Panc1 (cell line): ENCODE measurements around the gene ETV4. TPM values are rescaled to one million over a fixed set of nuclear protein-coding genes. Genes with fewer than 3 reads are reported as not detected.

Source experiments
- ATAC-seq: fragments of 200-7000 bp; cut with Tn5 transposase; 2 replicates; pipeline ENCODE4 v1.9.1; 2020; ENCODE audit warnings: mild to moderate bottlenecking, moderate library complexity
- BruUV-seq: library from RNA; stranded (reverse); fragments of 400-500 nt; replicated peaks from 2 replicates; lab custom pipeline; 2021; lab: Mats Ljungman, UMichigan
- CTCF ChIA-PET: fragments of 300-600 bp; sonication (Branson Sonifier 250); formaldehyde crosslinking; loops from one replicate; lab custom pipeline; 2022; ENCODE audit warnings: antibody characterized with exemption; lab: Charles Lee
- POLR2A ChIA-PET: fragments of 300-600 bp; sonication (Branson Sonifier 250); formaldehyde crosslinking; loops from one replicate; lab custom pipeline; 2022; ENCODE audit warnings: antibody characterized with exemption; lab: Charles Lee
- DNase-seq: peaks from one replicate; pipeline ENCODE4 v3.0.0-alpha.2; 2010; ENCODE audit warnings: low read depth, low spot score
- H3K27ac ChIP-seq: 2 replicates; pipeline ENCODE4 v1.5.1; 2011; ENCODE audit warnings: mild to moderate bottlenecking, low read length, inconsistent platforms
- H3K27me3 ChIP-seq: fragments of 200-500 bp; sonication (Bioruptor generic); 2 replicates; pipeline ENCODE4 v1.6.0; 2014; ENCODE audit warnings: low read length, inconsistent platforms; ENCODE audit not compliant: control insufficient read depth, insufficient read depth
- H3K36me3 ChIP-seq: fragments of 200-500 bp; sonication (Bioruptor generic); 2 replicates; pipeline ENCODE4 v1.5.1; 2014; ENCODE audit warnings: inconsistent platforms, mild to moderate bottlenecking, low read length, moderate library complexity; ENCODE audit not compliant: control insufficient read depth, insufficient read depth
- H3K4me1 ChIP-seq: 2 replicates; pipeline ENCODE4 v1.5.1; 2011; ENCODE audit warnings: inconsistent platforms, mild to moderate bottlenecking, low read length, moderate library complexity; ENCODE audit not compliant: control insufficient read depth, insufficient read depth
- H3K4me3 ChIP-seq, 2 experiments: 2 replicates each; pipeline ENCODE4 v1.5.1; 2011 to 2012; ENCODE audit warnings: low read depth in 2 of 2, low read length in 2 of 2, mild to moderate bottlenecking in 2 of 2, inconsistent platforms in 1 of 2, moderate library complexity in 1 of 2
- H3K9me3 ChIP-seq: fragments of 200-500 bp; sonication (Bioruptor generic); 2 replicates; pipeline ENCODE4 v1.5.1; 2014; ENCODE audit warnings: low read depth, mild to moderate bottlenecking, inconsistent platforms, low read length, moderate library complexity; ENCODE audit not compliant: control insufficient read depth, insufficient read depth
- CTCF ChIP-seq: fragments of 450-650 bp; IDR thresholded peaks from 2 replicates; pipeline ENCODE4 v1.5.1; 2017; ENCODE audit warnings: mild to moderate bottlenecking
- POLR2AphosphoS5 ChIP-seq: IDR thresholded peaks from 2 replicates; pipeline ENCODE4 v1.6.1; 2012; ENCODE audit warnings: mild to moderate bottlenecking, low read depth, low read length, moderate library complexity
- REST ChIP-seq, 2 experiments: IDR thresholded peaks; 2 replicates each; pipeline ENCODE4 v1.6.1; 2011 to 2012; ENCODE audit warnings: low read depth in 2 of 2, control low read depth in 1 of 2, low read length in 1 of 2, mild to moderate bottlenecking in 1 of 2, moderate library complexity in 1 of 2; ENCODE audit not compliant: insufficient read depth in 1 of 2
- SIN3A ChIP-seq: IDR thresholded peaks from 2 replicates; pipeline ENCODE4 v1.6.1; 2012; ENCODE audit warnings: low read depth, mild to moderate bottlenecking, low read length, moderate library complexity, borderline replicate concordance; ENCODE audit not compliant: insufficient read depth
- TCF7L2 ChIP-seq: IDR thresholded peaks from 2 replicates; pipeline ENCODE4 v1.6.1; 2011; ENCODE audit warnings: mild to moderate bottlenecking, low read depth, low read length, inconsistent platforms
- in situ Hi-C: cut with HindIII; loops from 2 replicates; pipeline ENCODE4 v1.10.0; 2016; ENCODE audit warnings: low sequenced_read_pairs, low pct_unique_long_range_greater_than_20kb
- intact Hi-C: fragments of 100-400 bp; cut with micrococcal nuclease; formaldehyde crosslinking; loops from one replicate; pipeline ENCODE4 v1.10.0; 2022; ENCODE audit not compliant: unreplicated experiment
- total RNA-seq: library from RNA; stranded (reverse); gene quantifications from one replicate; pipeline ENCODE4 v1.2.1, GENCODE V29; 2021; ENCODE audit not compliant: unreplicated experiment

ETV4 gene
- total RNA-seq, 1 experiment from 2014 or later, result 8.3 TPM

GRCh38 chr17:43587647-43588046 is 41.5 kb upstream of the ETV4 start:
- Histone ChIP-seq H3K27me3 (no peaks in the 10 kb centered on the region), H3K4me1 (peaks cover 15% of the 10 kb centered on the region), H3K4me3 (no peak overlapping the region), H3K36me3 (no peaks in the 10 kb centered on the region), H3K9me3 (no peaks in the 10 kb centered on the region), H3K27ac (no peak overlapping the region)
- no TSS peak for BruUV-seq
- DNase-seq (no peak), ATAC-seq (no peak)
- CTCF ChIA-PET, result no interaction called here
- intact Hi-C loops (no loop called here), in situ Hi-C loops (no loop called here)
- POLR2A ChIA-PET, result no interaction called here
- TF ChIP-seq SIN3A (no peak), POLR2AphosphoS5 (no peak), REST (IDR thresholded peaks at IDR 0.05; ENCODE audit: insufficient read depth in 1 of 2, low read depth in 2 of 2, low read length in 1 of 2) (no peak), TCF7L2 (no peak), CTCF (no peak)

- Histone ChIP-seq H3K27me3 (no peaks in the 10 kb centered on the region), H3K4me1 (peaks cover 4% of the 10 kb centered on the region), H3K4me3 (no peak overlapping the region), H3K27ac (no peak overlapping the region), H3K9me3 (no peaks in the 10 kb centered on the region), H3K36me3 (no peaks in the 10 kb centered on the region)
- DNase-seq (no peak), ATAC-seq (no peak)
- intact Hi-C loops (no loop called here), in situ Hi-C loops (no loop called here)
- no TSS peak for BruUV-seq
- ChIA-PET POLR2A (no interaction called here), CTCF (interaction anchor here (0.7 kb wide), 1 partner anchor 11 kb away, joined by 11 read pairs; no protein-coding TSS in a partner anchor)
- TF ChIP-seq SIN3A (no peak), CTCF (no peak), TCF7L2 (no peak), REST (IDR thresholded peaks at IDR 0.05; ENCODE audit: insufficient read depth in 1 of 2, low read depth in 2 of 2, low read length in 1 of 2) (no peak), POLR2AphosphoS5 (no peak)
Observed at GRCh38 chr17:43584666-43585102, 38.5 kb upstream of the ETV4 start.
